HFFc6 (cell line): ENCODE results near the gene FSTL5. TPM values are rescaled to one million over a fixed set of nuclear protein-coding genes. Genes with fewer than 3 reads are reported as not detected.

Source experiments
- DNase-seq: peaks from one replicate; pipeline ENCODE4 v3.0.0-alpha.2; 2018
- H3K27ac Mint-ChIP-seq: 2 replicates; pipeline ENCODE4 v1.8.0; 2020; ENCODE audit warnings: mild to moderate bottlenecking, mixed read lengths
- H3K27me3 Mint-ChIP-seq: 2 replicates; pipeline ENCODE4 v1.8.0; 2021; ENCODE audit warnings: mild to moderate bottlenecking, moderate library complexity, mixed read lengths; ENCODE audit not compliant: insufficient read depth
- H3K36me3 Mint-ChIP-seq: 2 replicates; pipeline ENCODE4 v1.8.0; 2021; ENCODE audit warnings: low read depth, mixed read lengths
- H3K4me1 Mint-ChIP-seq: 2 replicates; pipeline ENCODE4 v1.8.0; 2020; ENCODE audit warnings: low read depth, mixed read lengths
- H3K4me3 Mint-ChIP-seq: 2 replicates; pipeline ENCODE4 v1.8.0; 2020; ENCODE audit warnings: mild to moderate bottlenecking, moderate library complexity, mixed read lengths
- H3K9me3 Mint-ChIP-seq: 2 replicates; pipeline ENCODE4 v1.8.0; 2020; ENCODE audit warnings: mild to moderate bottlenecking, mixed read lengths
- CTCF ChIP-seq: fragments of 200-600 bp; sonication (generic); IDR thresholded peaks from 2 replicates; pipeline ENCODE4 v1.5.0; 2021; ENCODE audit warnings: antibody characterized with exemption, mild to moderate bottlenecking
- total RNA-seq, 6 experiments: library from RNA; stranded (reverse); fragmentation: NEBNext Ultra II Directional; extraction: Animal tissue kit (Norgen Biotek cat#: 25700); gene quantifications; 2 replicates in 1 of 6; 3 replicates in 5 of 6; pipeline ENCODE4 v1.2.3, GENCODE V29; 2021

FSTL5 gene
- total RNA-seq, 6 experiments from 2014 or later = not detected

DNA sequence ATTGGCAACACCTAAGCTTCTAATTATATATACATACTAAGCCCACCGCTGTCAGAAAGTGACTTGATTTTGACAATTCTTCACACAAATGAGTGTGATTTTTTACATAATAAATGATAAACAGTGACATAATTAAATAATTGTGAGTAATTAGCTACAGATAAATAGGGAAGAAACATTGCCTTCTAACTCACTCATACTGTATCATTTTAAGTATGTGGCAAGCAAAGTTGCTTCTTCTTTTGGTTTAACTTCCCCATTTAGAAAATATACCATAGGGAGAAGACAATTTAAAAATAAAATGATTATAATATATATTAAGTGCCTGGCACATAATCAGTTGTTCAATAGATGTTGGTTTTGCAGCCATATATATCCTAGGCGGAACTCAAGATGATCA lies 644.2 kb downstream of the FSTL5 start:
- no peaks in the 10 kb centered on the region for H3K36me3 Mint-ChIP-seq
- no peaks in the 10 kb centered on the region for H3K4me1 Mint-ChIP-seq
- H3K27ac Mint-ChIP-seq = no peak overlapping the region
- DNase-seq = no peak
- H3K4me3 Mint-ChIP-seq = no peak overlapping the region
- H3K27me3 Mint-ChIP-seq = no peaks in the 10 kb centered on the region
- peaks cover 18% of the 10 kb centered on the region for H3K9me3 Mint-ChIP-seq
- TF ChIP-seq CTCF = no peak

- no peak overlapping the region for H3K27ac Mint-ChIP-seq
- H3K4me1 Mint-ChIP-seq = no peaks in the 10 kb centered on the region
- TF ChIP-seq CTCF = no peak
- H3K9me3 Mint-ChIP-seq = peaks cover 15% of the 10 kb centered on the region
- no peak for DNase-seq
- H3K36me3 Mint-ChIP-seq = no peaks in the 10 kb centered on the region
- H3K27me3 Mint-ChIP-seq = no peaks in the 10 kb centered on the region
- H3K4me3 Mint-ChIP-seq = no peak overlapping the region
Observed at GRCh38 chr4:161517941-161518340, 645.9 kb downstream of the FSTL5 start.

- TF ChIP-seq CTCF = no peak
- no peak overlapping the region for H3K4me3 Mint-ChIP-seq
- H3K4me1 Mint-ChIP-seq = no peaks in the 10 kb centered on the region
- peaks cover 7% of the 10 kb centered on the region for H3K9me3 Mint-ChIP-seq
- no peak overlapping the region for H3K27ac Mint-ChIP-seq
- no peaks in the 10 kb centered on the region for H3K27me3 Mint-ChIP-seq
- DNase-seq = no peak
- H3K36me3 Mint-ChIP-seq = no peaks in the 10 kb centered on the region
Observed at GRCh38 chr4:161505141-161505540, 658.7 kb downstream of the FSTL5 start.

- H3K9me3 Mint-ChIP-seq = peaks cover 24% of the 10 kb centered on the region
- DNase-seq = no peak
- no peak for TF ChIP-seq CTCF
Observed at GRCh38 chr4:161498155-161498554, 665.6 kb downstream of the FSTL5 start.

GRCh38 chr4:161486461-161486860 lies 677.3 kb downstream of the FSTL5 start:
- H3K4me3 Mint-ChIP-seq = no peak overlapping the region
- no peak for DNase-seq
- no peak overlapping the region for H3K27ac Mint-ChIP-seq
- no peaks in the 10 kb centered on the region for H3K36me3 Mint-ChIP-seq
- H3K9me3 Mint-ChIP-seq = peaks cover 22% of the 10 kb centered on the region
- no peaks in the 10 kb centered on the region for H3K4me1 Mint-ChIP-seq
- H3K27me3 Mint-ChIP-seq = no peaks in the 10 kb centered on the region
- TF ChIP-seq CTCF = no peak

More at GRCh38 chr4:161498155-161498554, 665.6 kb downstream of the FSTL5 start:
- Mint-ChIP-seq H3K4me1 (no peaks in the 10 kb centered on the region), H3K36me3 (no peaks in the 10 kb centered on the region; the same call in 1 of the 2 replicates), H3K27me3 (no peaks in the 10 kb centered on the region), H3K27ac (no peak overlapping the region), H3K4me3 (no peak overlapping the region)

DNA sequence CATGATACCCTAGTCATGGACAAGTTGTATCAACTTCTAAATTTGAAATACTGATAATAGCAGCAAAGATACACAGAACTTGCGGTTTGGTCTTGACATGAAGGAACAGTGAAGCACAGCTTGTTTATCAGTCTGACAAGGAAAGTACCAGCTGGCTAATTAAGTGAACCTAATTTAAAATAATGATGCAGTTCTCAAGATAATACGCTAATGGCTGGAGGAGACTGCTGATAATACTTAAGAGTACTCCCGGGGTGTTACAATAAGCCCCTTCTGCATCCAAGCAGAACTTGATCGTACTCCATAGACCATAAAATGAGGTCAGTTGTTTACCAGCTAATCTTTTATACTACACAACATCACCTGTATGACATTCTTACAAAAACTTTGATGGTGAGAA lies 697.5 kb downstream of the FSTL5 start:
- TF ChIP-seq CTCF = no peak
- Mint-ChIP-seq H3K4me1 (no peaks in the 10 kb centered on the region), H3K4me3 (no peak overlapping the region), H3K27me3 (no peaks in the 10 kb centered on the region), H3K36me3 (no peaks in the 10 kb centered on the region), H3K9me3 (peaks cover 23% of the 10 kb centered on the region), H3K27ac (no peak overlapping the region)
- DNase-seq = no peak
